22Rv1 (cell line): ENCODE results near the gene NUDC.
"Not testable (repeated sequence)": the region's sequence is repeated elsewhere in the genome, so short reads cannot be mapped to it uniquely, and the experiment has no call there.

Experiments
- CTCF ChIP-seq: fragments of 450-650 bp; IDR thresholded peaks from 2 replicates; pipeline ENCODE4 v1.5.1; 2017; ENCODE audit warnings: mild to moderate bottlenecking
- ZFX ChIP-seq: fragments of 450-650 bp; IDR thresholded peaks from 2 replicates; pipeline ENCODE4 v1.6.1; 2017; ENCODE audit warnings: antibody characterized with exemption, borderline replicate concordance

- TF ChIP-seq CTCF, ZFX: not testable (repeated sequence)
Measured at GRCh38 chr1:26873097-26873496, 48.4 kb upstream of the NUDC start.
